NCI-H446 (cell line): ENCODE results near the gene APC.

Experiments
- DNase-seq, 2 experiments: peaks; one replicate each; lab custom pipeline; 2025; lab: John Stamatoyannopoulos, UW

APC gene

DNA sequence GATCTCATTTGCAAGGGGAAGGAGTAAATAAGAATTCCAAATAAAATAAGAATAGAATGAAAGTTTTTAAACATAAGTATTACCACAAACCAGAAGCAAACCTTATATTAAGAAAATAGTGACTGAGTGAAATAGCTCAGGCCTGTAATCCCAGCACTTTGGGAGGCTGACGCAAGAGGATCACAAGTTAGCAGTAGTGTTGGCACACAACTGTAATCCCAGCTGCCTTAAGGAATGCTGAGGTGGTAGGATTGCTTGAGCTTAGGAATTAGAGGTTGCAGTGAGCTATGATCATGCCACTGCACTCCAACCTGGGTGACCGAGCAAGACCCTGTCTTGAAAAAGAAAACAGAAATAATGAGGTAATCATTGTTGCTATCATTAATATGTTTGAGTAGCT lies 47.0 kb downstream of the APC start:
- no peak for DNase-seq

DNA sequence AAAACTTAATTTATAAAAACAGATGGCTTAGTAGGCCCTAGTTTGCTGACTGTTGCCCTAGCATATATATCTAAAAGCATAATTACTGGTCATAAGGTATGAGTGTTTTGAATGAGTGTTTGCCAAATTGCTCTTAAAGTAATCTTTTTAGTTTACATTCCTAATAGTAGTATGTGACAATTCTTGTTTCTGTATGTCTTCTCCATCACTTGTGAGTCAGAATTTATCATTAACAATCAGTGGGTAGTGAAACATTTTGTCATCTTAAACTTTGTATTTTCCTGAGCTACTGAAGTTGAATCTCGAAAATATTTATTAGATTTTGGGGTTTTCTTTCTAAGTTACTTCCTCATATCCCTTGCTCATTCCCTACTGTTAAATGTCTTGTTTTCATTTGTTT lies 49.6 kb downstream of the APC start:
- DNase-seq, result no peak

DNA sequence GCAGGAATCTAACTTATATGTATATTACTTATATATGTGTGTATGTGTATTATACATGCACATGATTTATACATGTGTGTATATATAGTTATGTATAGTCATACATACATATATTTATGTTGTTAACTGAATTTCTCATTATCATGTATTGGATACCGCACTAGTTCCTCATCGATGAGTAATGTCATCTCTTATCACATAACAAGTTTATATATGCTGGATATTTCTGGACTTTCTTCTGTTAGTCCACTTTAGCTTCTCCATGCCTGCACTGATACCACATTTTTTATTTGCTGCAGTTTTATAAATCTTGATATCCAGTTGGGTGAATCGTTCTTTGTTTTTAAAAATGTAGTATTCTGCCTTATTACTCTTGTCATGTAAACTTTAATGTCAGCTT lies 50.2 kb downstream of the APC start:
- DNase-seq, result no peak

DNA sequence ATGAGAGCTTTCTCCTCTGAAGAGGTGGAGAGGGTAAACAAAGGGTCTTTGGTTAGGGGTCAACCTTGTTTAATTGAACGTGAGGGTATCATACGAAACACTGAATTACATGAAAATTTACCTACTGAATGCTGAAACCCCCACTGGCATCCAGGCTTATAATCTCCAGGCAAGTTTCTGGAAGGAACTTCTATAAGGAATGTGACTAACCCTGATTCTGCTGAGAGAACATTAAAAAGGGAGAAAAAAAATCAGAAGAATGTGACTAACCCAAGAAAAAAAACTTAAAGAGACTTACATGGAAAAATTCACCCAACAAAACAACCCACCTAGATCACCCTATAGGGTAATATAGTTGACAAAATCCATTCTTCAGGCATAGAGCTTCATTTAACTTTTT lies 55.5 kb downstream of the APC start:
- DNase-seq, result no peak

DNA sequence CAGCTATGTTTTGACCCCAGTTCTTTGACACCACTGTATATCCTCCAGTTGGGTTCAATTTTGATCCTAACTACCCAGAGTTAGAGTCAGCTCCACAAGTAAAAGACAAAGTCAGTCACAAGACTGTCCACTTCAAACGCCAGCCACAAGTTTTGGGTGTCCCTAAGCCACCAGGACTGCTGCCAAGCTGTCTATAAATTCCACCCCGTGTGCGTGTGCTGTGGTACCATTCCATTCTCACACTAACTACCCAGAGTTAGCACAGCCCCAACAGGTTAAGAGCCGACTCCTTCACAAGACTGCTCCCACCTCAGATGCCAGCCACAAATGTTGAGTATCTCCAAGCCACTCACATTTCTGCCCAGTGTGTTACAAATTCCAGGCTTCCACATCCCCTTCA lies 56.7 kb downstream of the APC start:
- DNase-seq, result no peak

DNA sequence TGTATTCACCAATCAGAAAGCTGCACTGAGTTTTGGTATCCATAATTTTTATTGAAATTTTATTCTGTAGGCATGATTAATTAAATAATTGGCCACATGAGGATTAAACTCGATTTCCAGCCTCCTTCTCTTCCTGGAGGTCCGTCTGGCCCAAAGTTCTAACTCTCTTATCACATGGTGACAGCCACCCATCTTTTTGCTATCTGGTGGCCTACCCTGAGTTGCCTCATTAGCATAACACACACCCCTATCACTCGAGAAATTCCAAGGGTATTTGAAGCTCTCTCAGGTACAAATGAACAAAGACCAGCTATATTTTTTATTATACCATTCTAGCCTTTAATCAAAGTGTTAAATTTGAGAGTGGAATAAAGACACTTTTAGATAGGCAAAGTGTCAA lies 57.7 kb downstream of the APC start:
- DNase-seq, result no peak

DNA sequence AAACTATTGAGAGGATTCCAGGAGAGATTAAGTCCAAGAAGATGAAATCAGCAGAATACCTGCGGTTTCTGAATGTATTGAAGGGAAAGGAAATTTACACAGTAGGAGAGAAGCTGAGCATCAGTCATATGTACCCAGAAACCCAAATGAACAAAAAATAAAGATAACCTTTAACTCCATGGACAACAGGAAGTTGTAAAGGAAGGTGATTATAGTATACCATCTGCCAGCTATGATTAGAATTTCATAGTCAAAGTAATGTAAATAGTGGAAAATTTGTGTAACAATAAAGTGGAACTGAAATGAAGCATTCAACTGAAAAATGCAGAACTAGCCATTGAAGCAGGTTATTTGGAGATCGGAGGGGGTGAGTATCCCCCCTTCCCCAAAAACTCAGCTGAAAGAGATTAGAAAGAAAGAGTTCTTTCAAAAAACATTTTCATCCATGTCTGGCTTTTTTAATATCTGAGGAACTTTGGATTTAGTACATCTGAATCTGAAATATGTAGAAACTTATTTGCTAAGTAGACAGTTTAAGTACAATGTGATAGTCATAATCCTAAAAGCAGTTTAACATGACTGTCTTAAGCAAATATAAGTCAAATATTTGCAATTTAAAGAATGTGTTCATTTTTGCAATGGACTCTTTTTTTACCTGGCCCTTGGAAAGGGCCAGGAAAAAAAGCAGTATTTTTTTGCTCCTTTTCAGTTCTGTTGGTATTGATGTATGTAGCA lies 58.4 kb downstream of the APC start:
- DNase-seq, result no peak

DNA sequence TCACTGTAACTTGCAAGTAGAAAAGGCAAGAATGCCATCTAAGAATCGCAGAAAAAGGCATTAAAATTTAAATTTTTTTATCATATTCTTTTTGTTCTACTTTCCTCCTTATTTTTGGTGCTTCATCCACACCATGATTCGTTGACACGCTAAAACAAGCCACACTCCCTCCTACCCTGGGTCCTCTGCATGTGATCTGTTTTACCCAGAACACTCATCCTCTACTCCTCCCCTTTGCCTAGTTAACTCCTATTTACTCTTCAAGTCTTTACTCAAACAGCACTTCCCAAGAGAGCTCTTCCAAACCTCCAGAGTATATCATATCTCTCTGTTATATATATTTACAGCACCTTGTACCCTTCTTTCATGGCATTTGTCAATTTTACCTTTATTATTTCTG lies 62.0 kb downstream of the APC start:
- DNase-seq, result no peak

DNA sequence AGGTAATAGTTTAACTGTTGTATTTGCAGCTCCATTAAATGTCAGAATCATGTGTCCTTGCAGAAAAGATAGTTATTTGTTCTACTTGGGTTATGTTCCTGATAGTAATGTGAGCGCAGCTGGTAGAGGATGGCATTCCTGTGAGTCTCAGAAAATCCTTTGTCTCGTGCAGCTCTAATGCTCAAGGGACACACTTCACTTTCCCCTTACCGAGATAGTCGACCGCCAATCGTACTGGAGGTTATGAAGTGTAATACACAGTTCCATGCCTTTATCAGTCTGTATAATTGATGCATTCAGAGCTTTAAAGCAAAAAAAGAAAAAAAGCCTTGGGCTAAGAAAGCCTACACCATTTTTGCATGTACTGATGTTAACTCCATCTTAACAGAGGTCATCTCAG lies 63.2 kb downstream of the APC start:
- no peak for DNase-seq

DNA sequence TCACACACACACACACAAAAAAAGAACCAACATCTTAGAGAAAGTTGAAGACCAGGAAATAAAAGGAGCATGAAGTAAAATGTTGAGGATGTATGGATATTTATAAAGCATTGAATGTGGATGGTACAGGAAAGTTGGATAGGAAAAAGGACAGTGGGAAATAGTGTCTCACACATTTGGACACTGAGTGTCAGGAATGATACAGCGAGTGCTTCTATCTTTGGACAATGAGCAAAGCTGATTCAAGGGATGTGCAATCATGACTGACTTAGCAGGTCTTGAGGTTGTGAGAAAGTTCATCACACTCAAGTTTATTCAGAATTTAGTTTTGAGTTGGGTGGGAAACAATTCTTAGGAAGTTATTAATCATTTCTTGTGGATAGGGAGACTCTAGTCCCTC lies 73.3 kb downstream of the APC start:
- DNase-seq, result no peak

DNA sequence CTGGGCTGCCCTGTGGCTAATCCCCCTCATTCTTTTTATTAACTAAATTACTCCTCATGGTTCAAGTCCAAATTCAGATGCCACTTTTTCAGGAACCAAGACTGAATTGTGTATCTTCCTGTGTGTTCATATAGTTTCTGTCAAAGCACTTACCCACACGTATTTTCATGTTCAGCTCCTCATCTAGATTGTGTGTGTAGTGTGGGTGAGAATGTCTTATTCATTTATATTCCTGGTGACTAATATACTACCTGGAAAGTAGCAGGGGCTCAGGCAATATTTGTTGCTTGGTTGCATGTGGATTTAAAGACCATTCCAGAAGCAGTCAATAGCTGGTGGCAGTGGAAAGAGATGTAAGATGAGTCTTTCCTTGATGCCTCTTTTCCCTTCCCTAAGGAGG lies 74.9 kb downstream of the APC start:
- no peak for DNase-seq

DNA sequence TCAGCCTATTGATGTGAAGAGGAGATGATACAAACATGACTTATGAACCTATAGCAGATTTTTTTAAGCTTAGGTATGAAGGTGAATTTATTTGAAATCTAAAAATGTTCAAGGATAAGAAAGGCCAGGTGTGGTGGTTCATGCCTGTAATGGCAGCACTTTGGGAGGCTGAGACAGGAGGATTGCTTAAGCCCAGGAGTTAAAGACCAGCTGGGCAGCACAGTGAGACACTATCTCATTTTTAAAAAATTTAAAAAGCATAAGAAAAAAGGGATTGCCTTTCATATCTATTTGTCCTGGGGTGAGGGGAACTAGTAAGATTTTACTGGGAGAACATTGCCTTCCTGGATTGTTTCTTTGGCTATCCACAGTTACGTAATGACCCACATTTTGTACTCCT lies 82.6 kb downstream of the APC start:
- no peak for DNase-seq

DNA sequence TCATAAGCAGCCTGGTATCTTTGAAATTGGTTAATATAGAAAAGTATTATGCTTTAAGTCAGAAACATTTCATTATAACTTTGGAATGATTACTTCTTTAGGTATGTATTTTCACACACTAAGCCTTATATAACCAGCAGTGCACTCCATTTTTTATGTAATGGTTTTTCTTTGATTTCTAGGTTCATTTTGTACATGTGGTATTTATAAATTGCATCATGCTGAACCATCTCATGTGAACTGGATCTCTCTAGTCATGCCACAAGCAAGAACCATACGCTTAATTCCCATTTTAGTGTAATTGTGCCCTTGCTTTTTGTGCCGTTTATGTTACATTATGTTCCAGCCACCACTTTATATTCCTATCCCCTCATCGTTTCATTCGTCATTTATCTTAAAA lies 84.8 kb downstream of the APC start:
- no peak for DNase-seq

DNA sequence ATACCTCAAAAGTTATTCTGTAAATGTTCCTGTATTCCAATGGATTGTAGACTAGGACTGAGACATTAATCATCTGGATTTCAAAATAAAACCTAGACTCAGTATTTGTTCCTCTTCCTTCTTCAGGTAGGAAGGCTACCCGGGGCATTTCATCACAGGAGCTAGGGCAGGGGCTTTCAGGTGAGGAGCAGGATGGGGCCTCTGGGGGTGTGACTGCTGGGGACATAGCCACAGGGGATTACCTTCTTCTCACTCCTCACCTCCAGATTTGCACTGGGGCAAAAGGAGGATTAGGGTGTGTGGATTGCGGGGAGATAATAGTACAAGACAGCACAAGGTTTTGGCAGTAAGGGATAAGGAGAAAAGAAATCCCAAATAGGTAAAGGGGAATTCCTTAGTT lies 85.5 kb downstream of the APC start:
- no peak for DNase-seq

DNA sequence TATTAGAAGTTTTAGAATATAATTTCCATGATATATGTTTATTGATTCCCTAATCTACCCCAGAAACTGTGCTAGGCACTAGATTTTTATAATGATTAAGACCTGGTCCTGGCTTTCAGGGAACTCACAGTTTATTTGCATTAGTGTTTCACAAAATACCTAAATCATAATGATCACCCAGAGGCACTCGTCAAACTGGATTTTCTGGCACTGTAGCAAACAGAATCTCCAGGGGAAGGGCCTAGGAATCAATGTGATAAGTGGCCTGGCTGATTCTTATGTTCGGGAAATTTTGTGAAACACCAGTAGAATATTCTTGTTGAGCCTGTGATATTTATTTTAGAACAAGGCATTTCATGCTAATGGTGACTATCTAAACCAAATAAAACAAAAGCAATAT lies 86.0 kb downstream of the APC start:
- DNase-seq, result no peak

DNA sequence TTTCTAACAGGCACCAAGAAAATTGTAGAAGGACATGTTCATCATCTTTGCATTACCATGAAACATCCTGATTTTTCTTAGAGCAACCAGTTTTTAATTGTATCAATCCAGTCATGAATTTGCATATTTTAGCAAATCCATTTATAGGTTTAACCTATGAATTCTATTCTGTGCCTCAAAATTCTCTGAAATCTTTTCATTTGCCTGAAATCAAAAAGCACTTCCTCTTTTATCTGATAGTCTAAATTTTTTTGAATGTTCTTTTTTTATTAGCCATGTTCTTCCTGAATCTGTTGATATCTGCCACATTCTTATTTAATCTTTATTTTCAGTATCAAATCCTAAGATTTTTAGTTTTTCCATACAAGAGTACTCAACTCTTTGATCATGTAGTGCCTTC lies 86.5 kb downstream of the APC start:
- DNase-seq, result no peak

DNA sequence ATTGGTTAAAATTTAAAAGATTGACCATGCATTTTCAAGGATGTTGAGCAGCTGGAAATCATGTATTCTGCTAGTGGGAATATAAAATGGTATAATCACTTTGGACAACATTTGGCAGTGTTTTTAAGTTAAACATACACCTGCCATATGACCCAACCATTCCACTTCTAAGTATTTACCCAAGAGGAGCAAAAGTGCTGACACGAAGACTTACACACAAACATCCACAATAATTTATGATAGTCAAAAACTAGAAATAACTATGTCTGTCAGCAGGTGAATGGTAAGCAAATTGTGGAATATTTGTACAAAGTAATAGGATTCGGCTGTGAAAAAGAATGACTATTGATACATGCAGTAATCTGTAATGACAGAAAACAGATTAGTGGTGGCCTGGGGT lies 92.7 kb downstream of the APC start:
- no peak for DNase-seq

DNA sequence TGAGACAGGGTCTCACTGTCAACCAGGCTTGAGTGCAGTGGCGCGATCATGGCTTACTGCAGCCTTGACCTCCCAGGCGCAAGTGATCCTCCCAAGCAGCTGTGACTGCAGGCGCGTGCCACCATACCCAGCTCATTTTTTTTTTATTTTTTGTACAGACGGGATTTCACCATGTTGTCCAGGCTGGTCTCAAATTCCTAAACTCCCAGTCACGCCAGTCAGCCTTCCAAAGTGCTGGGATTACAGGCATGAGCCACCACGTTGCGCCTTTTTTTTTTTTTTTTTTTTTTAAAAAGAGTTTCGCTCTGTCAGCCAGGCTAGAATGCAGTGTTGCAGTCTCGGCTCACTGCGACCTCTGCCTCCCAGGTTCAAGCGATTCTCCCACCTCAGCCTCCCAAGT lies 96.3 kb downstream of the APC start:
- DNase-seq, result no peak

DNA sequence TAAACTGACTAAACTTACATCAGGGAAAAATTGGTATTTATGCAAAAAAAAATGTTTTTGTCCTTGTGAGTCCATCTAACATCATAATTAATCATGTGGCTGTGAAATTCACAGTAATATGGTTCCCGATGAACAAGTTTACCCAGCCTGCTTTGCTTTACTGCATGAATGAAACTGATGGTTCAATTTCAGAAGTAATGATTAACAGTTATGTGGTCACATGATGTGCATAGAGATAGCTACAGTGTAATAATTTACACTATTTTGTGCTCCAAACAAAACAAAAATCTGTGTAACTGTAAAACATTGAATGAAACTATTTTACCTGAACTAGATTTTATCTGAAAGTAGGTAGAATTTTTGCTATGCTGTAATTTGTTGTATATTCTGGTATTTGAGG lies 106.8 kb downstream of the APC start:
- DNase-seq, result no peak

DNA sequence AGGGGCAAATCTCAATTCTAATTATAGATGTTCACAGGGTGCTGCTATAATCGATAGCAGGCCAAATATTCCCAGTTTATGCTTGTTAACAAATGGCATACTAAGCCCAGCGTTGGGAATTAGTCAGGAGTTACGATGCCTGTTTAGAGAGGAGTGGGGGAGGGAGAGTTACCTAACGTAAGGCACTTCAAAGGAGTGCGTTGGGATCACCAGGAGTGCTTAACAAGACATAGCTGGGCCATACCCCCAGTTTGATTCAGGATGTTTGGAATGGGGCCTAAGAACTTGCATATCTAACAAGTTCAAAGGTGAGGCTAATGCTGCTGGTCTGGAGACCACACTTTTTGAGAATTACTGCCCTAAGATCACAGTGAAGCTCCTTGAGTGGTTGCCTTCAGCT lies 108.9 kb downstream of the APC start:
- DNase-seq, result no peak

DNA sequence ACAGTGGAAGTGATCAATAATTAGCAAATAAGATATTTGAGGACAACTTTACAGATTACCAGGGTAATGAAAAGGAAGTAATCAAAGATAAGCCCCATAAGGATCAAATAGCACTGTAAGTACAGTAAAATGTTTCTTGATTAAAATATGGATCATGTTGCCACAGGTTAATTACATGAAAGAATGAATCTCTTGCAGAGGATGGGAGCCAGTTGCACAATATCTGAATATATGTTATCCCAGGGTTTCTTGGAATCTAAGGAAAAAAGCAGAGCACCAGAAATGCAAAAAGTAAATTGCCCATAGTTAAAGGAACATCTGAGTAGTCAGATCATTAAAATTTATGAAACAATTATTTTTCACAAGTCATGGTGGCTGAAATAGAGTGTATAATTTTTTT lies 109.6 kb downstream of the APC start:
- DNase-seq, result no peak

DNA sequence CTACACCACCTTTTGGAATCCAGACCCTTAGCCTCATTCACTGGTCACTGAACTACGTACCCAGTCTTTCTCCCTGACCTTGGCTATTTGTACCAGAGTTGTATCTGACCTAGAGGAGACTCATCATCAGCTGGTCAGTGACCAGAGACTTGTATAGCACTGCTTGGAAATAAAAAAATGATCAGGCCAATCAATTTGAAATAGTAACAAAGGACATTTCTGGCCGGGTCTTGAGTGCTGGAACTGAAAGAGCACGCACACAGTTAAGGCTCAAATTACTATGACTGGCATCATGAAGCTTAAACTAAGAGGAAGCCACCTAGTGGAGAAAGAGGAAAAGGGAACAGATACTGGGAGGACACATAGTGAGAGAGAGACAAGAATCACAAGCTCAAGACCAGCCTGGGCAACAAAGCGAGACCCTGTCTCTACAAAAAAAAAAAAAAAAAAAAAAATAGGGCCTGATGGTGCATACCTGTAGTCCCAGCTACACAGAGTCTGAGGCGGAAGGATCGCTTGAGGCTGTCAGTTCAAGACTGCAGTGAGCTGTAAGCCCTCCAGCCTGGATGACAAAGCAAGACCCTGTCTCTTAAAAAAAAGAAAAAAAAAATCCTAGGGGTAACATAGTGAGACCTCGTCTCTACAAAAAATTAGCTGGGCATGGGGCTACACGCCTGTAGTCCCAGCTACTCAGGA lies 110.6 kb downstream of the APC start:
- DNase-seq, result peak in 1 of 2 experiments; percentile 68

DNA sequence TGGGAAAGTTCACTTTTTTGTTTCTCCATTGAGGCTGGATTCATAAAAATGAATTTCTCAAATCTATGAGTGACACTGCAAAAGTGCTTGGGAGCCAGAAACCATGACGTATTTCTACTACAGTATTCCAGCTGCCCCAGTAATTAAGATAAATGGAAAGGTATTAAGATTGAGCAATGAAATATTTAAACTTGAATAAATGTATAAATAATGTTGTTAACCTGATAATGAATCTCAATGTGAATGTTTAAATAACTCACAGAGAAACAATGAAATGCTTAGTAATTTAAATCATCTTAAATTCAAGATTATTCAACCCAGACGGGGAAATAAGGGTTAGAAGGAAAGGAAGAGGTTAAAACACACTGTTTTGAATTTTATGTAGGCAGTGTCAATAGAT lies 112.2 kb downstream of the APC start:
- DNase-seq, result no peak

DNA sequence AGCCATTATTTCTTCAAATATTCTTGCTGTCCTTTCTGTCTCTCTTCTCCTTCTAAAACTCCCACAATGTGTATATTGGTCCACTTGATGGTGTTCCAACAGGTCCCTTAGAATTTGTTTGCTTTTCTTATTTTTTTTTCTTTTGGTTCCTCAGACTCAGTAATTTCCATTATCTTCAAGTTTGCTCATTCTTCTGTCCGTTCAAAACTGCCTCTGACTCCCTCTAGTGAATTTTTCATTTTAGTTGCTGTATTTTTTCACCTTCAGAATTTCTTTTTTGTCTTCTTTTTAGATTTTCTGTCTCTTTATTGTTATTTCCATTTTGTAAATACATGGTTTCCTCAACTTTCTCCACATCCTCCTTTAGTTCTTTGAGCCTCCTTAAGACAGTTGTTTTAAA lies 117.0 kb downstream of the APC start:
- DNase-seq, result no peak
